PC-3 (cell line): ENCODE data around the gene CARS1. TPM values are rescaled to one million over a fixed set of nuclear protein-coding genes. Genes with fewer than 3 reads are reported as not detected.

Experiments
- ATAC-seq: fragments of 200-7000 bp; cut with Tn5 transposase; 2 replicates; pipeline ENCODE4 v1.9.1; 2020; ENCODE audit warnings: mild to moderate bottlenecking, moderate library complexity
- BruUV-seq: library from RNA; stranded (reverse); fragments of 400-500 nt; replicated peaks from 2 replicates; lab custom pipeline; 2021; lab: Mats Ljungman, UMichigan
- CTCF ChIA-PET: fragments of 300-600 bp; sonication (Branson Sonifier 250); formaldehyde crosslinking; loops from one replicate; lab custom pipeline; 2022; ENCODE audit warnings: antibody characterized with exemption; lab: Charles Lee
- POLR2A ChIA-PET: fragments of 300-600 bp; sonication (Branson Sonifier 250); formaldehyde crosslinking; loops from one replicate; lab custom pipeline; 2022; ENCODE audit warnings: antibody characterized with exemption; ENCODE audit not compliant: unreplicated experiment; lab: Charles Lee
- DNase-seq: peaks from one replicate; pipeline ENCODE4 v3.0.0-alpha.2; 2015
- H2AFZ ChIP-seq: fragments of 300-600 bp; sonication (generic); 2 replicates; pipeline ENCODE4 v1.6.0; 2016; ENCODE audit warnings: antibody characterized with exemption, low read length
- H3F3A ChIP-seq: fragments of 300-600 bp; sonication (generic); one replicate; pipeline ENCODE4 v1.6.0; 2017; ENCODE audit warnings: antibody characterized with exemption, low read length, control low read depth, mild to moderate bottlenecking; ENCODE audit not compliant: unreplicated experiment
- H3K27ac ChIP-seq: fragments of 300-600 bp; sonication (generic); 2 replicates; pipeline ENCODE4 v1.5.1; 2016; ENCODE audit warnings: mild to moderate bottlenecking, low read length
- H3K27me3 ChIP-seq: fragments of 300-600 bp; sonication (generic); 2 replicates; pipeline ENCODE4 v1.6.1; 2016; ENCODE audit warnings: low read length, mixed read lengths
- H3K36me3 ChIP-seq: fragments of 300-600 bp; sonication (generic); 2 replicates; pipeline ENCODE4 v1.6.1; 2016; ENCODE audit warnings: low read depth, mixed run types, low read length, mixed read lengths
- H3K4me1 ChIP-seq: fragments of 300-600 bp; sonication (generic); 2 replicates; pipeline ENCODE4 v1.5.1; 2016; ENCODE audit warnings: low read length; ENCODE audit not compliant: insufficient read depth
- H3K4me2 ChIP-seq: fragments of 300-600 bp; sonication (generic); 2 replicates; pipeline ENCODE4 v1.6.0; 2016; ENCODE audit warnings: low read length
- H3K4me3 ChIP-seq: fragments of 300-600 bp; sonication (generic); 2 replicates; pipeline ENCODE4 v1.5.1; 2016; ENCODE audit warnings: mild to moderate bottlenecking, low read length, mixed read lengths
- H3K79me2 ChIP-seq: fragments of 300-600 bp; sonication (generic); 2 replicates; pipeline ENCODE4 v1.6.1; 2017; ENCODE audit warnings: low read length, mixed read lengths
- H3K9ac ChIP-seq: fragments of 300-600 bp; sonication (generic); 2 replicates; pipeline ENCODE4 v1.6.0; 2016; ENCODE audit warnings: mild to moderate bottlenecking, low read length
- H3K9me2 ChIP-seq: fragments of 300-600 bp; sonication (generic); replicated peaks from 2 replicates; pipeline ENCODE4 v1.6.1; 2016; ENCODE audit warnings: mixed run types, low read length, mixed read lengths
- H3K9me3 ChIP-seq: fragments of 300-600 bp; sonication (generic); 2 replicates; pipeline ENCODE4 v1.6.1; 2016; ENCODE audit warnings: low read length, mixed read lengths
- H4K20me1 ChIP-seq: fragments of 300-600 bp; sonication (generic); 2 replicates; pipeline ENCODE4 v1.6.1; 2016; ENCODE audit warnings: low read length, mixed read lengths
- CTCF ChIP-seq: fragments of 300-600 bp; sonication (generic); conservative IDR thresholded peaks from 2 replicates; pipeline ENCODE4 v1.5.1; 2017; ENCODE audit warnings: antibody characterized with exemption, low read depth, mild to moderate bottlenecking, low read length
- EZH2 ChIP-seq: fragments of 300-600 bp; sonication (generic); IDR thresholded peaks from one replicate; pipeline ENCODE4 v1.6.1; 2017; ENCODE audit warnings: antibody characterized with exemption, mild to moderate bottlenecking, low read length; ENCODE audit not compliant: unreplicated experiment
- EZH2phosphoT487 ChIP-seq: fragments of 300-600 bp; sonication (generic); IDR thresholded peaks from 2 replicates; pipeline ENCODE4 v1.6.1; 2018; ENCODE audit warnings: mild to moderate bottlenecking, antibody characterized with exemption, low read length, borderline replicate concordance
- intact Hi-C: fragments of 100-400 bp; cut with micrococcal nuclease; formaldehyde crosslinking; loops from 2 replicates; pipeline ENCODE4 v1.9.0; 2023
- total RNA-seq: library from RNA; depleted of rRNA; stranded (reverse); fragments of >200 nt; gene quantifications from 2 replicates; pipeline ENCODE4 v1.2.3, GENCODE V29; 2014

Gene CARS1
- total RNA-seq, 1 experiment from 2014 or later, result 39.7 TPM

GRCh38 chr11:3086114-3086513 is 28.9 kb upstream of the CARS1 start:
- Histone ChIP-seq H2AFZ (no peak overlapping the region), H3K9ac (no peak overlapping the region), H3K4me2 (no peak overlapping the region), H3F3A (no peaks in the 10 kb centered on the region), H3K27me3 (no peaks in the 10 kb centered on the region), H3K9me3 (no peaks in the 10 kb centered on the region), H3K4me1 (peaks cover 9% of the 10 kb centered on the region; the same call in 1 of the 2 replicates), H4K20me1 (no peaks in the 10 kb centered on the region), H3K4me3 (no peak overlapping the region), H3K79me2 (no peaks in the 10 kb centered on the region), H3K27ac (no peak overlapping the region), H3K9me2 (no peaks in the 10 kb centered on the region), H3K36me3 (no peaks in the 10 kb centered on the region)
- ATAC-seq (no peak), DNase-seq (no peak)
- TF ChIP-seq CTCF, result no peak
- no peak for TF ChIP-seq EZH2phosphoT487
- no peak for TF ChIP-seq EZH2
- ChIA-PET POLR2A (no interaction called here), CTCF (no interaction called here)
- intact Hi-C loops, result no loop called here
- no TSS peak for BruUV-seq

GRCh38 chr11:3085052-3085451 is 27.8 kb upstream of the CARS1 start:
- ChIA-PET POLR2A (no interaction called here), CTCF (interaction anchor here (0.9 kb wide), 1 partner anchor 10 kb away, joined by 3 read pairs; no protein-coding TSS in a partner anchor)
- TF ChIP-seq EZH2phosphoT487, result no peak
- no peak for TF ChIP-seq EZH2
- no peak for TF ChIP-seq CTCF
- Histone ChIP-seq H3F3A (no peaks in the 10 kb centered on the region), H3K27ac (no peak overlapping the region), H3K9ac (no peak overlapping the region), H3K4me2 (no peak overlapping the region), H3K9me3 (no peaks in the 10 kb centered on the region), H2AFZ (no peak overlapping the region), H3K79me2 (no peaks in the 10 kb centered on the region), H3K4me3 (no peak overlapping the region), H3K9me2 (no peaks in the 10 kb centered on the region), H3K4me1 (peaks cover 9% of the 10 kb centered on the region; the same call in 1 of the 2 replicates), H3K36me3 (no peaks in the 10 kb centered on the region), H4K20me1 (no peaks in the 10 kb centered on the region), H3K27me3 (no peaks in the 10 kb centered on the region)
- TSS peak; percentile 40 for BruUV-seq
- ATAC-seq (no peak), DNase-seq (peak; percentile 4)
- intact Hi-C loops, result no loop called here

- H3K4me1 ChIP-seq, result peaks cover 3% of the 10 kb centered on the region; the same call in 1 of the 2 replicates
- H3K79me2 ChIP-seq, result no peaks in the 10 kb centered on the region
- no peak overlapping the region for H3K27ac ChIP-seq
- DNase-seq (no peak), ATAC-seq (no peak)
- H3K4me2 ChIP-seq, result no peak overlapping the region
- H3K36me3 ChIP-seq, result no peaks in the 10 kb centered on the region
- H3K27me3 ChIP-seq, result no peaks in the 10 kb centered on the region
- H2AFZ ChIP-seq, result no peak overlapping the region
- TF ChIP-seq EZH2 (no peak), EZH2phosphoT487 (no peak), CTCF (no peak)
- no peaks in the 10 kb centered on the region for H3K9me2 ChIP-seq
- no peak overlapping the region for H3K9ac ChIP-seq
- POLR2A ChIA-PET, result no interaction called here
- no peak overlapping the region for H3K4me3 ChIP-seq
- CTCF ChIA-PET, result no interaction called here
- no peaks in the 10 kb centered on the region for H4K20me1 ChIP-seq
- intact Hi-C loops, result no loop called here
- H3F3A ChIP-seq, result no peaks in the 10 kb centered on the region
- BruUV-seq, result no TSS peak
- no peaks in the 10 kb centered on the region for H3K9me3 ChIP-seq
These were observed 26.1 kb upstream of the CARS1 start for GRCh38 chr11:3083321-3083720.
